Measurements from ENCODE around the gene KCNH4. TPM values are rescaled to one million over a fixed set of nuclear protein-coding genes. Genes with fewer than 3 reads are reported as not detected.

Gene KCNH4
- total RNA-seq: not detected in 2 replicates

DNA sequence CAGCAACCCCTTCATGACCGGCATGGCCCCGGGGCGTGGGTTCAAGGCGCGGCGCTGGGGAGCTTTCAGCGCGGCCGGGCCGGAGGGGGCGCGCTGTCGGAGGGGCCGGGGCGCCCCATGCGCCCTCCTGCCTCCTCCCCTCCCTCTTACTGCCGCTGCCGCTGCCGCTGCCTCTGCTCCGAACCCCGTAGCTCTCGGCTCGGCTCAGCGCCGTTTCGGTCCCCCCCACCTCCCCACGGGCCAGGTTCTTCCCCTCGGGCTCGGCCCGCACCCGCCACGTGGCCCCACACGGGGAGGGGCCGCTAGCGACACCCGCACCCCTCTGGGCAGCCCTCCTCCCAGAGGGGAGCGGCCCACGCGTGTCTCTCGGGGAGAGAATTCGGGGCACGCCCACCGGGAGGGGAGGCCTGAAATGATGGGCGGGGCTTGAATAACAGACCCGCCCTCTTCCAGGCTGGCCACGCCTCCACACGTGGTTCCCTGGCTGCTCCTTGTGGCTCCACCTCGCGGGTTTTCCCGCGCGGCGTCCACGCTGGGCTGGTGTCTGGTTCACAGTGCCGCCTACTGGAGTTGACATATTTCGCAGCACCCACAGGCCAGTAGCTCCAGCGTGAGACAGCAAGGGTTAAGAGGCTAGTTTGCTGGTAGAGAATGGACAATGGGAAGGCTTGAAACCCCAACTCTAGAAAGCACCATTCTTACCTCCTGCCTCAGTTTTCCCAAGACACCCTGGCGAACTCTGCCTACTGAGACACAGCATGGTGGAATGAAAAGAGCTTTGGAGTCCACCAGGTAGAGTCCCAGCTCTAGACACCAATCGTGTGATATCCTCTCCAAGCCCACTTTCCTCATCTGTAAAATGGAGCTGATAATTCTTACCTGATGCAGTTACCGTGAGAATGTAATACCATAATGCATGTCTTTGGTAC is at the start of gene KCNH4:
KCNH4 (minus strand) TSS at position 221 of the 929 bp plus-strand sequence; CDS start at position 24, 197 bp downstream.

DNA sequence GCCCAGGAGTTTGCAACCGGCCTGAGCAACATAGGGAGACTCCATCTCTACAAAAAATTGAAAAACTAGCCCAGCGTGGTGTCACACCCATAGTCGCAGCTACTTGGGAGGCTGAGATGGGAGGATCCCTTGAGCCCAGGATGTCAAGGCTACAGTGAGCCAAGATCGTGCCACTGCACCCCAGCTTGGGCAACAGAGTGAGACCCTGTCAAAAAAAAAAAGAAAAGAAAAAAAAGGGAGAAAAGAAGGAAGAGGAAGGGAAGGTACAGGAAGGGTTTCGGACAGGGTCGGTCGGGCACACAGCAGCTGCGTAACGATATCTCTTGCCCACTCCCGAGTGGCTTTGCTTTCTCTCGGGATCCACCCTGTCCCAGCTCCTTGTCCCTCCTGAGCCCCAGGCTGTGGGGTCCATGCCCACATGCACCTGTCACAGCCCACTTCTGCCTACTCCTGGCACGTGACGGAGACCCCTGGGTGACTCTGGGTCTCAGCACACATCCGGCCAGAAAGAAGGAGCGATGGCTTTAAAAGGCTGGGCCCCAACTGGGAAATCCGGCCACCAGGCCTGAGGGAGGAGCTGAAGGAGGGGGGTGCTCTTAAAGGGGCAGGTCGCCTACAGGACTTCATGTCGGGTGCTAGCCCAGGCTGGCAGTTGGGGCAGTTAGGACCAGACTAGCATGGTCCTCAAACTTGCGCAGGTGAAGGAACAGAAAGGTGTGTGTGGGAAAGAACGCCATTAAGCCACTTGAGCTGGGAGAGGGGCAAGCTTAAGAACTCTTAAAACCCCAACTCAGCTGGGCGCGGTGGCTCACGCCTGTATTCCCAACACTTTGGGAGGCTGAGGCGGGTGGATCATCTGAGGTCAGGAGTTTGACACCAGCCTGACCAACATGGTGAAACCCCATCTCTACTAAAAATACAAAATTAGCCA is 13.3 kb upstream of the KCNH4 start, which contains the start of gene GHDC:
GHDC (minus strand) TSS at position 526 of the 931 bp plus-strand sequence. CDS start 913 bp downstream, outside the sequence.

DNA sequence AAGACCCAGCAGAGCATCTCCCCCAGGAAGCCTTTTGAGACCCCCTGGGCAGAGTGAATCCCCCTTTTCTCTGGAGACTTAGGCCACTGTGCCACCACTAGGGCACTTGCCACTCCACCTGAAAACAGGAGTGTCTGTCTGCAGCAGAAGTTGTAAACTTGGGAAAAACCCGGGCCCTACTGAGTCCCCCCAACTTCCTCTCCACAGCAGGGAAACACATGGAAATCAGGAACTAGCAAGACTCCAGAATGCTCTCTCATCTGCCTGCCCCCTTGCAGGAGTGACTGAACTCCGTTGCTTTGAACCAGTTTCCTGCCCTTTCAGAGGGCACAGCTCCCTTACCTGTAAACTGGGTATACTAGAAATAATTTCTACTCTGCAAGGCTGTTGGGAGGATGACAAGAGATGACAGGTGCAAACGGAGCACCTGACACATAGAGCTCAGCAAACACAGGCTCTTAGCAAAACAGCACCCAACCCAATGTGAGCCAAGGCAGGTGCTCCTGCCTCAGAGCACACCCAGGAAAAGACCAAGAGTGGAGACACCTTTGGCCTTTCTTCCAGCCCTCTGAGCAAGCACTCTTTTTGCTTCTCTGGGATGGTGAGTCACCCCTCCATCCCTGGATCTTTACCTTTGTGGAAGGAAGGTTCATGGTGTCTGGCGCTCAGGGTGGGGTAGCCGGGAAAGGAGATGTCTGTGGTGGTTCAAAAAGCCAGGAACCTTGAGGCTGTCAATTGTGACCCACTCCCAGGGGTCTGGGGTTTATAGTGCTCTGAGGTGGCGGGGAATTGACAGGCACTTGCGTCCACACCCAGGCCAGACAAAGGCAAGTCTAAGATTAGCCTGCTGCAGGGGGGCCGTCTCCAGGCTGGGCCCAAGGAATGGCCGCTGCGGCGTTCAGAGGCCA is 4.0 kb upstream of the KCNH4 start, which contains the start of gene HCRT:
HCRT (minus strand) TSS at position 740 of the 908 bp plus-strand sequence; CDS start at position 653, 87 bp downstream.

DNA sequence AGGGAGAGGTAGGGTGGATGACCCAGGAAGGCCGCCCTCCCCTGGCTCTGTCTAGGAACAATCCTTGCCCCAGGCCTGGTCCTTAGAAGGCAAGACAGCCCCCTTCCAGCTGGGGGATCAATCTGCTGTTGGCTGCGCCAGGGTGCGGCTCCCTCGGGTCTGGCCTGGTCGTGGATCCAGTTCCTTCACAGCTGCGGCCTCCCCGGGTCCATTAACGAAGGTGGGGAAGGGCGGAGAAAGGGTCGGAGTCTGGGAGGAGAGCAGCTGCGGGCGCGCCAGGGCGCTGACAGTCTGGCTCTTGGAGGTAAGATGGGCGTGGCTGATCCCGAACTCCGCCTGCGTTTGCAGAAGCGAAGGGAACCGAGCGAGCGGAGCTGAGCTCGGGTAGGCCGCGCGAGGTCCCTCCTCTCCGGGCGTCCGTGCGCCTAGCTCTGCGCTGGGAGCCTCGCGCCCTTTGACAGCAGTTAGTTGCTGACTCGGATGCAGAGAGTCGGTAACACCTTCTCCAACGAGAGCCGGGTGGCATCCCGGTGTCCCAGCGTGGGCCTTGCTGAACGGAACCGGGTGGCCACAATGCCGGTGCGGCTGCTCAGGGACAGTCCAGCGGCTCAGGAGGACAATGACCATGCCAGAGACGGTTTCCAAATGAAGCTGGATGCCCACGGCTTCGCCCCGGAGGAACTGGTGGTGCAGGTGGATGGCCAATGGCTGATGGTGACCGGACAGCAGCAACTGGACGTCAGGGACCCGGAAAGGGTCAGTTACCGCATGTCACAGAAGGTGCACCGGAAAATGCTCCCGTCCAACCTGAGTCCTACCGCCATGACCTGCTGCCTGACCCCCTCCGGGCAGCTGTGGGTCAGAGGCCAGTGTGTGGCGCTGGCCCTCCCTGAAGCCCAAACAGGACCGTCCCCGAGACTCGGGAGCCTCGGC is 58.3 kb downstream of the KCNH4 start, which contains the start of gene HSPB9:
HSPB9 (plus strand) TSS at position 434 of the 933 bp plus-strand sequence; CDS start at position 481, 47 bp downstream.

DNA sequence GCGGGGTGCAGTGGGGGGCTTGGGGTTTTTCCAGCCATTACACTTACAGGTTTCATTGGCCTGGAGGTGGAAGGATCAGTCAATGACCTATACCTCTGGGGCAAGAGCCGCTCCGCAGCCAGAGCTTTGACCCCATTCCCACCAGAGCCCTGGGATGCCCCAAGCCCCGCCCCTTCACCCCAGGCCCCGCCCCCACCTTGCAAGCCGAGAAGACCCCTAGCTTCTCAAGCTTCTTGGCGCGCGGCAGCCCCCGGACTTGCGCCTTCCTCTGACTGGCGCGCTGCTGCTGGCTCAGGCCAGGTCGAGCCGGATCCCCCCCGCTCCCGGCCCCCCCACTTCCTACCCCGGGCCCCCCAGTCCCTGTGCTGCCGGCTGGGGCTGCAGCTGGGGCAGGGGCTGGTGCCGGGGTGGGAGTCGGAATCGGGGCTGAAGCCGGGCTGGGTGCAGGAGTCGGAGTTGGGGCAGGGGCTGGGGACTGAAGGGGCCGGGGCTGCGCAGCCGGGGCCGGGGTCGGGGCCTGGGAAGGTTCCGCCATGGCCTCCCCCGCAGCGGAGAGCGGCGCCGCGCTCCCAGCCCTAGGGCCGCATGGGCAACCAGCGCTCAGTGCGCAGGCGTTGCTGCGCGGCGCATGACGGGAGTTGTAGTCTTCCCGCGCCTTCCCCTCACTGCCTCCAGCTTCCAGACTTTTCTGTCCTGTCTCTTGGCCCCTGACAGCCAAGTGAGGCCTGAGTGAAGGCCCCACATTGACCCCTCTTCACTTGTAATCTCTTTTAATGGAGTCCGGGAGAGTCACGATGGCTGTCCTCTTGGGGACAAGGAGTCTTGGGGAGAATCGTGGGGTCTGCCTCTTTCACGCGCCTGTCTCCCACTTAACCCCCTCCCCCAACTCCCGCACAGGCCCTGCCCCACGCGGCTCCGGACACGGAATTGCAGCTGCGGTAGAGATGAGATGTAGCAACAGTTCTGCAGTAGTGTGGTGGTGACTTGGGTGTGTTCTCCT is 59.9 kb downstream of the KCNH4 start, which contains the start of gene KAT2A:
KAT2A (minus strand) TSS at position 598 of the 1,000 bp plus-strand sequence; CDS start at position 535, 63 bp downstream.

DNA sequence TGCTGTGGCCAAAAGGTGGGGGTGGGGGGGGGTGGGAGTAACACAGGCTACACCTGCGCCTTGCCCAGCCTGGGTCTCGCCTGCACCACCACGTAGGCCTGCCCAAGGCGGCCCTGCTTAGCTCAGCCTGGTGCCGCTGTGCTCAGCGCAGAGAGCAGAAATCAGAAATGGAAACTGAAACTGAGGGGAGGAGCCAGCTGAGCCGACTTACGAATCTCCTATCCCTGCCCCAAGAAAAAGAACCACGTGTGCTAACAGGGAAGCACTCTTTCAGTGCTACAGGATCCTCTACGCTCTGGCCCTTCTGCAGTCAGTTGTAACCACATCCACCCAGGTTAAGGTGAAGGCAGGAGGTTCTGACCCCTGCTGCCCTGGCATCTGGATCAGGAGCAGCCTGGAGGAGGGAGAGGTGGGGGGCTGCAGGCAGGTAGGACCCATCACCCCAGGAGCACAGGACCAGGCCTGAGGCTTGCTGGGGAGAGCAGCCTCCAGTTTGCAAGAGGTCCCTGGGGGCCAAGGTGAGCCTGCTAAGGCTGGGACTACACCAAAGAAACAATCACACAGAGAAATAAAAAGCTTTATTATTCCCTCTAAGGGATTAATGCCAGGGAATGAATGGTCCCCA is 68.3 kb downstream of the KCNH4 start, which contains the start of gene DHX58:
DHX58 (minus strand) TSS at position 163 of the 625 bp plus-strand sequence. CDS start 822 bp downstream, outside the sequence.

Other genes with a start within 250 kb of the KCNH4 start
- 64.6 and 82.6 TPM in 2 replicates for gene CNP, start 214.3 kb downstream of the KCNH4 start, total RNA-seq
- gene DNAJC7, start 163.7 kb downstream of the KCNH4 start, total RNA-seq: 51.7 and 54.7 TPM in 2 replicates
- 60.7 and 84.6 TPM in 2 replicates for gene NKIRAS2, start 161.1 kb downstream of the KCNH4 start, total RNA-seq
- gene C17orf113, start 130.5 kb downstream of the KCNH4 start, total RNA-seq: 0.18 and 0.49 TPM in 2 replicates
- not detected in 2 replicates for gene ZNF385C, start 82.7 kb downstream of the KCNH4 start, total RNA-seq
- gene DHX58, start 68.4 kb downstream of the KCNH4 start, total RNA-seq: 6.3 and 10.4 TPM in 2 replicates
- gene KAT2A, start 59.8 kb downstream of the KCNH4 start, total RNA-seq: 9.9 and 10.2 TPM in 2 replicates
- not detected in 2 replicates for gene HSPB9, start 58.3 kb downstream of the KCNH4 start, total RNA-seq
- 120 and 154 TPM in 2 replicates for gene RAB5C, start 26.2 kb downstream of the KCNH4 start, total RNA-seq
- gene HCRT, start 4.3 kb upstream of the KCNH4 start, total RNA-seq: not detected in 2 replicates
- gene GHDC, start 13.4 kb upstream of the KCNH4 start, total RNA-seq: 16.8 and 22.5 TPM in 2 replicates
- gene STAT5B, start 95.2 kb upstream of the KCNH4 start, total RNA-seq: 20.6 and 22.9 TPM in 2 replicates
- 27.3 and 34.0 TPM in 2 replicates for gene STAT5A, start 107.4 kb upstream of the KCNH4 start, total RNA-seq
- 128 and 160 TPM in 2 replicates for gene STAT3, start 207.3 kb upstream of the KCNH4 start, total RNA-seq
- gene CAVIN1, start 242.1 kb upstream of the KCNH4 start, total RNA-seq: 781 and 918 TPM in 2 replicates